H7 (cell line): ENCODE results near the gene FNBP1L. TPM values are rescaled to one million over a fixed set of nuclear protein-coding genes. Genes with fewer than 3 reads are reported as not detected.

Experiments
- DNase-seq: peaks from one replicate; pipeline ENCODE4 v3.0.0; 2012
- H3K27me3 ChIP-seq: 2 replicates; pipeline ENCODE4 v1.6.0; 2011; ENCODE audit warnings: mild to moderate bottlenecking, low read length; ENCODE audit not compliant: control insufficient read depth, insufficient read depth
- H3K36me3 ChIP-seq: replicated peaks from 2 replicates; pipeline ENCODE4 v1.5.1; 2011; ENCODE audit warnings: low read length; ENCODE audit not compliant: control insufficient read depth, insufficient read depth
- H3K4me3 ChIP-seq: 2 replicates; pipeline ENCODE4 v1.5.1; 2011; ENCODE audit warnings: low read depth, mild to moderate bottlenecking, control low read depth, low read length, moderate library complexity; ENCODE audit not compliant: insufficient read depth
- total RNA-seq: library from RNA; depleted of rRNA; stranded (reverse); fragments of >200 nt; shearing (Covaris generic); gene quantifications from 2 replicates; pipeline ENCODE4 v1.2.3, GENCODE V29; 2014; rRNA removed

FNBP1L gene
- total RNA-seq, result 92.2 and 129 TPM in 2 replicates

- Histone ChIP-seq H3K27me3 (no peaks in the 10 kb centered on the region), H3K36me3 (no peaks in the 10 kb centered on the region), H3K4me3 (peak within 1 kb of the TSS; percentile 100)
- peak; percentile 95 for DNase-seq
Observed at GRCh38 chr1:93447481-93448291, at the start of gene FNBP1L. Gene FNBP1L (plus strand): TSS chr1:93448118. CDS start chr1:93448282, 164 bp downstream.

GRCh38 chr1:93399781-93400180 is 48.1 kb upstream of the FNBP1L start:
- no peak overlapping the region for H3K4me3 ChIP-seq
- no peaks in the 10 kb centered on the region for H3K27me3 ChIP-seq
- no peaks in the 10 kb centered on the region for H3K36me3 ChIP-seq
- DNase-seq, result peak; percentile 16

GRCh38 chr1:93408203-93408602 is 39.7 kb upstream of the FNBP1L start:
- no peak for DNase-seq
- H3K36me3 ChIP-seq, result no peaks in the 10 kb centered on the region
- H3K27me3 ChIP-seq, result no peaks in the 10 kb centered on the region
- no peak overlapping the region for H3K4me3 ChIP-seq

GRCh38 chr1:93411000-93411399 is 36.9 kb upstream of the FNBP1L start:
- Histone ChIP-seq H3K36me3 (no peaks in the 10 kb centered on the region), H3K27me3 (no peaks in the 10 kb centered on the region), H3K4me3 (no peak overlapping the region)

GRCh38 chr1:93414749-93415148 is 33.2 kb upstream of the FNBP1L start:
- Histone ChIP-seq H3K27me3 (no peaks in the 10 kb centered on the region), H3K36me3 (no peaks in the 10 kb centered on the region), H3K4me3 (no peak overlapping the region)
- DNase-seq, result no peak

More at GRCh38 chr1:93411000-93411399, 36.9 kb upstream of the FNBP1L start:
- peak; percentile 26 for DNase-seq

- H3K36me3 ChIP-seq, result no peaks in the 10 kb centered on the region
- H3K27me3 ChIP-seq, result no peaks in the 10 kb centered on the region
- no peak overlapping the region for H3K4me3 ChIP-seq
- DNase-seq, result no peak
Observed at GRCh38 chr1:93415296-93415695, 32.6 kb upstream of the FNBP1L start.

GRCh38 chr1:93416183-93416582 is 31.7 kb upstream of the FNBP1L start:
- Histone ChIP-seq H3K36me3 (no peaks in the 10 kb centered on the region), H3K4me3 (no peak overlapping the region), H3K27me3 (no peaks in the 10 kb centered on the region)
- no peak for DNase-seq

GRCh38 chr1:93419344-93419743 is 28.6 kb upstream of the FNBP1L start:
- no peak for DNase-seq
- Histone ChIP-seq H3K36me3 (no peaks in the 10 kb centered on the region), H3K27me3 (no peaks in the 10 kb centered on the region), H3K4me3 (no peak overlapping the region)

GRCh38 chr1:93420400-93420799 is 27.5 kb upstream of the FNBP1L start:
- no peaks in the 10 kb centered on the region for H3K36me3 ChIP-seq
- H3K27me3 ChIP-seq, result no peaks in the 10 kb centered on the region
- no peak overlapping the region for H3K4me3 ChIP-seq
- DNase-seq, result no peak

- DNase-seq, result no peak
- Histone ChIP-seq H3K27me3 (no peaks in the 10 kb centered on the region), H3K36me3 (no peaks in the 10 kb centered on the region), H3K4me3 (no peak overlapping the region)
Observed at GRCh38 chr1:93426181-93426580, 21.7 kb upstream of the FNBP1L start.

- Histone ChIP-seq H3K27me3 (no peaks in the 10 kb centered on the region), H3K36me3 (no peaks in the 10 kb centered on the region), H3K4me3 (no peak overlapping the region)
- DNase-seq, result no peak
Observed at GRCh38 chr1:93427656-93428055, 20.3 kb upstream of the FNBP1L start.

GRCh38 chr1:93433407-93433961 is 14.4 kb upstream of the FNBP1L start:
- no peaks in the 10 kb centered on the region; the same call in 1 of the 2 replicates for H3K36me3 ChIP-seq
- no peaks in the 10 kb centered on the region for H3K27me3 ChIP-seq
- no peak overlapping the region for H3K4me3 ChIP-seq
- no peak for DNase-seq

- DNase-seq, result no peak
- no peak overlapping the region for H3K4me3 ChIP-seq
- no peaks in the 10 kb centered on the region for H3K27me3 ChIP-seq
- H3K36me3 ChIP-seq, result no peaks in the 10 kb centered on the region; the same call in 1 of the 2 replicates
Observed at GRCh38 chr1:93434088-93434487, 13.8 kb upstream of the FNBP1L start.

- Histone ChIP-seq H3K27me3 (no peaks in the 10 kb centered on the region), H3K4me3 (no peak overlapping the region), H3K36me3 (no peaks in the 10 kb centered on the region; the same call in 1 of the 2 replicates)
- no peak for DNase-seq
Observed at GRCh38 chr1:93434987-93435386, 12.9 kb upstream of the FNBP1L start.

- Histone ChIP-seq H3K36me3 (no peaks in the 10 kb centered on the region; the same call in 1 of the 2 replicates), H3K27me3 (no peaks in the 10 kb centered on the region), H3K4me3 (no peak overlapping the region)
- DNase-seq, result no peak
Observed at GRCh38 chr1:93435443-93435842, 12.5 kb upstream of the FNBP1L start.
